ENCODE measurements around the gene ST6GALNAC6.
"Not testable (repeated sequence)": the region's sequence is repeated elsewhere in the genome, so short reads cannot be mapped to it uniquely, and the experiment has no call there.

Gene ST6GALNAC6

GRCh38 chr9:127854960-127855359 is 44.4 kb downstream of the ST6GALNAC6 start:
- no peak for DNase-seq (ENCODE audit: low read depth)

- DNase-seq (ENCODE audit: low read depth): no peak
These were observed 45.1 kb downstream of the ST6GALNAC6 start, which contains the start of gene ENG for GRCh38 chr9:127854184-127854806. Gene ENG (minus strand): TSS chr9:127854658. CDS start chr9:127854355, 303 bp downstream.

GRCh38 chr9:127853312-127854183 is 45.9 kb downstream of the ST6GALNAC6 start:
- DNase-seq (ENCODE audit: low read depth): no peak

- DNase-seq (ENCODE audit: low read depth): no peak
These were observed 46.6 kb downstream of the ST6GALNAC6 start for GRCh38 chr9:127852829-127853228.

- no peak for DNase-seq (ENCODE audit: low read depth)
These were observed 49.0 kb downstream of the ST6GALNAC6 start for GRCh38 chr9:127850286-127850830.

GRCh38 chr9:127848756-127849504 is 50.5 kb downstream of the ST6GALNAC6 start:
- DNase-seq (ENCODE audit: low read depth): no peak

- DNase-seq (ENCODE audit: low read depth): no peak
These were observed 51.3 kb downstream of the ST6GALNAC6 start for GRCh38 chr9:127847833-127848755.

- DNase-seq (ENCODE audit: low read depth): no peak
These were observed 52.3 kb downstream of the ST6GALNAC6 start for GRCh38 chr9:127847178-127847510.

- no peak for DNase-seq (ENCODE audit: low read depth)
These were observed 52.8 kb downstream of the ST6GALNAC6 start for GRCh38 chr9:127846443-127847177.

- not testable (repeated sequence) for DNase-seq (ENCODE audit: low read depth)
These were observed 53.8 kb downstream of the ST6GALNAC6 start for GRCh38 chr9:127845619-127846018.

- no peak for DNase-seq (ENCODE audit: low read depth)
These were observed 54.5 kb downstream of the ST6GALNAC6 start for GRCh38 chr9:127844821-127845359.

- DNase-seq (ENCODE audit: low read depth): no peak
These were observed 58.1 kb downstream of the ST6GALNAC6 start for GRCh38 chr9:127841087-127841835.

GRCh38 chr9:127838375-127839078 is 60.9 kb downstream of the ST6GALNAC6 start:
- DNase-seq (ENCODE audit: low read depth): no peak

GRCh38 chr9:127837346-127837745 is 62.1 kb downstream of the ST6GALNAC6 start:
- no peak for DNase-seq (ENCODE audit: low read depth)

- not testable (repeated sequence) for DNase-seq (ENCODE audit: low read depth)
These were observed 62.8 kb downstream of the ST6GALNAC6 start for GRCh38 chr9:127836561-127836960.

- peak; percentile 33 for DNase-seq (ENCODE audit: low read depth)
These were observed 63.3 kb downstream of the ST6GALNAC6 start for GRCh38 chr9:127835991-127836516.

Data from activated T-cell treated with anti-CD3 and anti-CD28 coated beads for 48 hours (primary cell).